ENCODE data around the gene SPIRE2.

SPIRE2 gene

GRCh38 chr16:89908236-89908635, 80.0 kb downstream of the SPIRE2 start:
- Histone ChIP-seq H3K4me1 (ENCODE audit: insufficient read depth, low read length) (no peaks in the 10 kb centered on the region), H3K4me3 (ENCODE audit: low read depth in 1 of 2, low read length in 2 of 2) (no peak overlapping the region), H4K20me1 (ENCODE audit: insufficient read depth, low read length) (peaks cover 35% of the 10 kb centered on the region), H3K27ac (ENCODE audit: low read length) (no peak overlapping the region), H3K27me3 (ENCODE audit: insufficient read depth, low read length, poor library complexity) (no peaks in the 10 kb centered on the region), H3K79me2 (ENCODE audit: insufficient read depth, low read length) (no peaks in the 10 kb centered on the region), H3K4me2 (ENCODE audit: insufficient read depth, low read length) (no peak overlapping the region), H3K9ac (ENCODE audit: low read depth, low read length) (no peak overlapping the region), H2AFZ (ENCODE audit: low read depth, low read length) (no peak overlapping the region), H3K9me3 (ENCODE audit: insufficient read depth, low read length, severe bottlenecking) (no peaks in the 10 kb centered on the region), H3K36me3 (ENCODE audit: insufficient read depth, low read length) (peaks cover 80% of the 10 kb centered on the region)
- ATAC-seq (ENCODE audit: insufficient read depth, low read depth) (no peak), DNase-seq (no peak)
- TF ChIP-seq EZH2 (IDR thresholded peaks at IDR 0.05; ENCODE audit: borderline replicate concordance, low read depth, low read length, severe bottlenecking), result no peak

GRCh38 chr16:89909777-89910716, 81.8 kb downstream of the SPIRE2 start:
- DNase-seq, result peak; percentile 58
- no peak overlapping the region for H2AFZ ChIP-seq (ENCODE audit: low read depth, low read length)
- H3K4me1 ChIP-seq (ENCODE audit: insufficient read depth, low read length), result no peaks in the 10 kb centered on the region
- no peak overlapping the region for H3K4me3 ChIP-seq (ENCODE audit: low read depth in 1 of 2, low read length in 2 of 2)
- peaks cover 52% of the 10 kb centered on the region for H4K20me1 ChIP-seq (ENCODE audit: insufficient read depth, low read length)
- no peaks in the 10 kb centered on the region for H3K9me3 ChIP-seq (ENCODE audit: insufficient read depth, low read length, severe bottlenecking)
- no peak overlapping the region for H3K27ac ChIP-seq (ENCODE audit: low read length)
- H3K79me2 ChIP-seq (ENCODE audit: insufficient read depth, low read length), result no peaks in the 10 kb centered on the region
- no peaks in the 10 kb centered on the region for H3K27me3 ChIP-seq (ENCODE audit: insufficient read depth, low read length, poor library complexity)
- peak; percentile 87 for TF ChIP-seq CTCF (IDR thresholded peaks at IDR 0.05; ENCODE audit: borderline replicate concordance, extremely low read depth, low read length, poor library complexity, severe bottlenecking)
- no peak for TF ChIP-seq EZH2 (IDR thresholded peaks at IDR 0.05; ENCODE audit: borderline replicate concordance, low read depth, low read length, severe bottlenecking)
- H3K4me2 ChIP-seq (ENCODE audit: insufficient read depth, low read length), result no peak overlapping the region
- peak; percentile 72 for ATAC-seq (ENCODE audit: insufficient read depth, low read depth)
- H3K9ac ChIP-seq (ENCODE audit: low read depth, low read length), result no peak overlapping the region
- peaks cover 65% of the 10 kb centered on the region for H3K36me3 ChIP-seq (ENCODE audit: insufficient read depth, low read length)

- H3K4me1 ChIP-seq (ENCODE audit: insufficient read depth, low read length), result peaks cover 3% of the 10 kb centered on the region
- no peak overlapping the region for H2AFZ ChIP-seq (ENCODE audit: low read depth, low read length)
- no peak overlapping the region for H3K9ac ChIP-seq (ENCODE audit: low read depth, low read length)
- DNase-seq, result no peak
- ATAC-seq (ENCODE audit: insufficient read depth, low read depth), result 0 out of 3 replicates have a peak, but pooled peaks have one; percentile 6
- peaks cover 59% of the 10 kb centered on the region for H4K20me1 ChIP-seq (ENCODE audit: insufficient read depth, low read length)
- TF ChIP-seq CTCF (IDR thresholded peaks at IDR 0.05; ENCODE audit: borderline replicate concordance, extremely low read depth, low read length, poor library complexity, severe bottlenecking) (no peak), EZH2 (IDR thresholded peaks at IDR 0.05; ENCODE audit: borderline replicate concordance, low read depth, low read length, severe bottlenecking) (no peak)
- no peak overlapping the region for H3K27ac ChIP-seq (ENCODE audit: low read length)
- H3K9me3 ChIP-seq (ENCODE audit: insufficient read depth, low read length, severe bottlenecking), result no peaks in the 10 kb centered on the region
- H3K4me3 ChIP-seq (ENCODE audit: low read depth in 1 of 2, low read length in 2 of 2), result no peak overlapping the region
- H3K27me3 ChIP-seq (ENCODE audit: insufficient read depth, low read length, poor library complexity), result no peaks in the 10 kb centered on the region
- no peak overlapping the region for H3K4me2 ChIP-seq (ENCODE audit: insufficient read depth, low read length)
- H3K36me3 ChIP-seq (ENCODE audit: insufficient read depth, low read length), result peaks cover 57% of the 10 kb centered on the region
- no peaks in the 10 kb centered on the region for H3K79me2 ChIP-seq (ENCODE audit: insufficient read depth, low read length)
Measured at GRCh38 chr16:89910717-89911354, 82.6 kb downstream of the SPIRE2 start.

GRCh38 chr16:89911375-89911774, 83.1 kb downstream of the SPIRE2 start:
- no peak overlapping the region for H2AFZ ChIP-seq (ENCODE audit: low read depth, low read length)
- H3K36me3 ChIP-seq (ENCODE audit: insufficient read depth, low read length), result peaks cover 51% of the 10 kb centered on the region
- H3K9ac ChIP-seq (ENCODE audit: low read depth, low read length), result no peak overlapping the region
- peaks cover 9% of the 10 kb centered on the region for H3K4me1 ChIP-seq (ENCODE audit: insufficient read depth, low read length)
- H3K4me3 ChIP-seq (ENCODE audit: low read depth in 1 of 2, low read length in 2 of 2), result no peak overlapping the region
- H3K9me3 ChIP-seq (ENCODE audit: insufficient read depth, low read length, severe bottlenecking), result no peaks in the 10 kb centered on the region
- peaks cover 62% of the 10 kb centered on the region for H4K20me1 ChIP-seq (ENCODE audit: insufficient read depth, low read length)
- ATAC-seq (ENCODE audit: insufficient read depth, low read depth), result no peak
- H3K79me2 ChIP-seq (ENCODE audit: insufficient read depth, low read length), result no peaks in the 10 kb centered on the region
- TF ChIP-seq CTCF (IDR thresholded peaks at IDR 0.05; ENCODE audit: borderline replicate concordance, extremely low read depth, low read length, poor library complexity, severe bottlenecking) (no peak), EZH2 (IDR thresholded peaks at IDR 0.05; ENCODE audit: borderline replicate concordance, low read depth, low read length, severe bottlenecking) (no peak)
- H3K4me2 ChIP-seq (ENCODE audit: insufficient read depth, low read length), result no peak overlapping the region
- no peak for DNase-seq
- no peaks in the 10 kb centered on the region for H3K27me3 ChIP-seq (ENCODE audit: insufficient read depth, low read length, poor library complexity)
- no peak overlapping the region for H3K27ac ChIP-seq (ENCODE audit: low read length)
